Esophagus (tissue), 2 donors: ENCODE results near the gene LSM14B. TPM values are rescaled to one million over a fixed set of nuclear protein-coding genes. Genes with fewer than 3 reads are reported as not detected.
"Not testable (repeated sequence)": the region's sequence is repeated elsewhere in the genome, so short reads cannot be mapped to it uniquely, and the experiment has no call there.

Source experiments
- H3K27ac ChIP-seq, 2 donors: one replicate each; pipeline ENCODE4 v1.5.1; 2013; ENCODE audit warnings: low read depth in 2 of 2, mild to moderate bottlenecking in 2 of 2, inconsistent platforms in 1 of 2, low read length in 1 of 2, moderate library complexity in 1 of 2
- H3K27me3 ChIP-seq, 2 donors: one replicate each; pipeline ENCODE4 v1.6.1; 2013; ENCODE audit warnings: low read length in 2 of 2, control low read depth in 1 of 2, mild to moderate bottlenecking in 1 of 2; ENCODE audit not compliant: insufficient read depth in 2 of 2, control insufficient read depth in 1 of 2
- H3K36me3 ChIP-seq, 2 donors: one replicate each; pipeline ENCODE4 v1.6.1; 2013; ENCODE audit warnings: low read length in 1 of 2; ENCODE audit not compliant: control insufficient read depth in 2 of 2, insufficient read depth in 2 of 2
- H3K4me1 ChIP-seq, 2 donors: one replicate each; pipeline ENCODE4 v1.6.1; 2013; ENCODE audit warnings: low read length in 1 of 2; ENCODE audit not compliant: control insufficient read depth in 2 of 2, insufficient read depth in 2 of 2
- H3K4me3 ChIP-seq, 2 donors: one replicate each; pipeline ENCODE4 v1.5.1; 2013; ENCODE audit warnings: low read length in 2 of 2, mild to moderate bottlenecking in 2 of 2, low read depth in 1 of 2, moderate library complexity in 1 of 2
- H3K9me3 ChIP-seq, 2 donors: one replicate each; pipeline ENCODE4 v1.6.1; 2013; ENCODE audit warnings: mild to moderate bottlenecking in 2 of 2, low read depth in 1 of 2, low read length in 1 of 2, moderate library complexity in 1 of 2; ENCODE audit not compliant: control insufficient read depth in 2 of 2, insufficient read depth in 1 of 2
- WGBS, 2 donors: extraction: QIAGEN DNeasy Blood & Tissue Kit; methylation state at CpG; one replicate each; pipeline ENCODE4 v1.1.7; 2013; 5-methylcytosine and 5-hydroxymethylcytosine counted together
- polyA plus RNA-seq, 2 donors: library from polyadenylated mRNA; stranded (reverse); fragments of 200-250 nt; gene quantifications; one replicate each; pipeline ENCODE4 v1.2.3, GENCODE V29; 2013
- donor health status: healthy with polysubstance abuse.
- donor health status: Bipolar disorder and iron deficiency.

Gene LSM14B
- polyA plus RNA-seq, 2 donors = 12.3 to 20.2 TPM

DNA sequence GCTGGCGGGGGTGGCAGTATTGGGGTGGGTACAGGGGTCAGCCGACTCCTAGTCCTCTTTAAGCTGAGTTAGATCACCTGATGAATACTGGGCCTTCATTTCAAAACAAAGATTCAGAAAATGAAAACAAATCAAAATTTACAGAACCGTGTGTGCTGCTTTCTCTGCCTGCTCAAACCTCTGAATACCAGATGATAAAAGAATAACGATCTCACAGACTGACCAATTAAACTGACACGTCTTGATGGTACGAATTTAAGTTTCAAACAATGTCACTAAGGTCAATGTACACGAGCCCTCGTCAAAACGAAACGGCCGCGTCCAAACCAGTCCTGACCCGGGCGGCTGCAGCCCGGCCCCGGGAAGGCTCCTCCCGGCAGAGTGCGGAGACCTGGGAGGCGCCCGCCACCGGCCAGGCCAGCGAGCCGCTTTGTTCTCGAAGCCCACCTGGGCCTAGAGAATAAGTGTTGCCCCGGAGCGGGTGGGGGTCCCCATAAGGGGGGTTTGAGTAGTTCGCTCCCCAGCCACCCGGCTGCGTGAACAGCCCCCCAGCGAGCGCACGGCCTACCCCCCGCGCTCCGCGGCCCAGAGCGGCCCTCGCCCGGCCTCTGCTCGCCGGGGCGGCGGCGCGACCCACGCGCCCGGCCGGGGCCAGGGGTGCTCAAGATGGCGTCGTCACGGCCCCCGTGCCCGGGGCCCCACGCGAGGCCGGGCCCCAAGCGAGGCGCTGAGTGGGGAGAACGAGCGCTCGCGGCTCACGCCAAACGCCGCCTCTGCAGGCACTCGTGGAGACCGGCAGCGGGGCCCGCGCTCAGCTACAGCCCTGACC lies 20.2 kb downstream of the LSM14B start:
- H3K27me3 ChIP-seq = no peaks in the 10 kb centered on the region
- peaks cover 6 to 23% of the 10 kb centered on the region in 2 donors for H3K4me1 ChIP-seq
- 0 to 1% methylated on average over 42 to 71 of the region's 71 CpGs for WGBS, 2 donors
- peak overlapping the region; percentile 98 to 99 for H3K27ac ChIP-seq
- H3K36me3 ChIP-seq = peaks cover 14 to 30% of the 10 kb centered on the region in 2 donors
- no peaks in the 10 kb centered on the region for H3K9me3 ChIP-seq
- peak overlapping the region; percentile 83 to 98 for H3K4me3 ChIP-seq

- WGBS, 2 donors = 1% methylated on average over 54 to 148 of the region's 148 CpGs
- Histone ChIP-seq H3K27me3 (no peaks in the 10 kb centered on the region), H3K9me3 (no peaks in the 10 kb centered on the region), H3K27ac (peak within 1 kb of the TSS; percentile 98 to 99), H3K4me1 (peaks cover 6 to 23% of the 10 kb centered on the region in 2 donors), H3K4me3 (peak within 1 kb of the TSS; percentile 83 to 98), H3K36me3 (peaks cover 9 to 22% of the 10 kb centered on the region in 2 donors)
Measured at GRCh38 chr20:62143081-62143956, 21.0 kb downstream of the LSM14B start, which contains the start of the genes PSMA7 and SS18L1. TSS of gene PSMA7 (minus strand) at chr20:62143394. CDS start at chr20:62143303, 91 bp downstream. TSS of gene SS18L1 (plus strand) at chr20:62143769. CDS start at chr20:62143821, 52 bp downstream.

- Histone ChIP-seq H3K4me3 (peak overlapping the region; percentile 83 to 98), H3K27me3 (no peaks in the 10 kb centered on the region), H3K9me3 (no peaks in the 10 kb centered on the region), H3K36me3 (peaks cover 6 to 14% of the 10 kb centered on the region in 2 donors), H3K27ac (peak overlapping the region; percentile 97 to 99), H3K4me1 (peaks cover 7 to 31% of the 10 kb centered on the region in 2 donors)
- 1% methylated on average over 58 to 104 of the region's 104 CpGs for WGBS, 2 donors
Measured at GRCh38 chr20:62143957-62144825, 21.9 kb downstream of the LSM14B start.

DNA sequence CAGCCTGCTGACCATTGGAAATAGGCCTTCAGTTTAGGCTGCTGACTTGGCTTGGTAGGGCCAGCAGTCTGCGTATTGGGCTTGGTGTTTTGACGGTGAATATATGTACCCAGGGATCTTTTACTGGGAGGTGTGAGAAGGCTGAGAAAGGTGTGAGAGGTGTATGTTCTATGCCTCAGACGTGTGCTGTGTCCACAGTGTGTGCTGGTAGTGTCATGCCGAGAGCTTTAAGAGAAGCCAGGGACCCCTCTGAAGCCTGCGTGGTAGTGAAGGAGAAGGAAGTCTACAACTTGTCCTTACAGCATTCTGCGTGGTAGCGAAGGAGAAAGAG lies 23.4 kb downstream of the LSM14B start:
- peaks cover 0 to 7% of the 10 kb centered on the region in 2 donors for H3K36me3 ChIP-seq
- peaks cover 8 to 40% of the 10 kb centered on the region in 2 donors for H3K4me1 ChIP-seq
- 93 to 96% methylated on average over 7 of the region's 7 CpGs for WGBS, 2 donors
- no peak overlapping the region for H3K27ac ChIP-seq
- H3K27me3 ChIP-seq = no peaks in the 10 kb centered on the region
- H3K9me3 ChIP-seq = no peaks in the 10 kb centered on the region
- H3K4me3 ChIP-seq = no peak overlapping the region

- H3K27me3 ChIP-seq = no peaks in the 10 kb centered on the region
- H3K27ac ChIP-seq = no peak overlapping the region
- no peak overlapping the region for H3K4me3 ChIP-seq
- no peaks in the 10 kb centered on the region for H3K9me3 ChIP-seq
- H3K4me1 ChIP-seq = peaks cover 5 to 35% of the 10 kb centered on the region in 2 donors
- H3K36me3 ChIP-seq = peaks cover 0 to 7% of the 10 kb centered on the region in 2 donors
- WGBS, 2 donors = 91 to 92% methylated on average over 22 of the region's 22 CpGs
Measured at GRCh38 chr20:62146019-62146755, 23.9 kb downstream of the LSM14B start.

DNA sequence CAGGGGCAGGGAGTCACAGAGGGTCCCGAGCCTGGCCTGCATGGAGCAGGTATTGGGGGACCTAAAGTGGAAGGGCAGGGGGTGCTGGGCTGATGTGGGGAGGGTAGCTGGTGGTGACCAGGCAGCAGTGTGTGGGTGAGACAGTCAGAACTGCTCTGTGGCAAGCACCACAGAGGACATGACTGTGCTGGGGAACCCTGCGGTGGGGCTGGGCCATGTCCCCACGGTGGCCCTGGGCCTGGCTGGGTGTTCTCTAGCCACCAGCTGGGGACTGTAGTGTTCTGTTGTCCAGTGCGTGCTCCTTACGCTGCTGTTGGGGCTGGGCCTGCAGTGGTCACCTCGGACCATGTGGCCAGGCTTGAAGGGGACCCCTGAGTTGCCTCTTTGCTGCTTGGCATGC lies 24.9 kb downstream of the LSM14B start:
- WGBS, 2 donors = 97 to 99% methylated on average over 6 of the region's 6 CpGs
- H3K4me1 ChIP-seq = peaks cover 4 to 31% of the 10 kb centered on the region in 2 donors

DNA sequence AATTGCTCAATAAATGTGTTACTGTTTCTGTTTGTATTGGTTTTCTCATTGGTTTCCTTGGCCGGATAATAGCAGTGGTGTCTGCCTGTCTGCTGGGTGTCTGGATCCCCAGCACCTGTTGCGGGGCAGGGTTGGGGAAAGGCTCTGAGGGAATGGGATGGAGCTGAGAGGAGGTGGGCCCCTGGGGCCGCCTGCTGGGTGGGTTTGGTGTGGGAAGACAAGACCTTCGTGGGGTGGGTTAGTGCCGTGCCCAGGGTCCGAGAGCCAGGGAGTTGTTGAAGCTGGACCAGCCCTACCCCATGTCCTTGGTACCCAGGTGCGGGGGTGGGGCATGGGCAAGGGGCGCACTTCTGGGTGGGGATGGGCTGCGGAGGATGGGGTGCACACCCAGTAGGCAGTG lies 25.3 kb downstream of the LSM14B start:
- H3K9me3 ChIP-seq = no peaks in the 10 kb centered on the region
- peaks cover 0 to 7% of the 10 kb centered on the region in 2 donors for H3K36me3 ChIP-seq
- H3K27ac ChIP-seq = no peak overlapping the region
- no peak overlapping the region for H3K4me3 ChIP-seq
- no peaks in the 10 kb centered on the region for H3K27me3 ChIP-seq
- WGBS, 2 donors = 95 to 96% methylated on average over 9 of the region's 9 CpGs
- H3K4me1 ChIP-seq = peaks cover 4 to 31% of the 10 kb centered on the region in 2 donors

More for the DNA sequence above, 24.9 kb downstream of the LSM14B start:
- Histone ChIP-seq H3K9me3 (no peaks in the 10 kb centered on the region), H3K27ac (no peak overlapping the region), H3K4me3 (no peak overlapping the region), H3K27me3 (no peaks in the 10 kb centered on the region), H3K36me3 (peaks cover 0 to 7% of the 10 kb centered on the region in 2 donors)

DNA sequence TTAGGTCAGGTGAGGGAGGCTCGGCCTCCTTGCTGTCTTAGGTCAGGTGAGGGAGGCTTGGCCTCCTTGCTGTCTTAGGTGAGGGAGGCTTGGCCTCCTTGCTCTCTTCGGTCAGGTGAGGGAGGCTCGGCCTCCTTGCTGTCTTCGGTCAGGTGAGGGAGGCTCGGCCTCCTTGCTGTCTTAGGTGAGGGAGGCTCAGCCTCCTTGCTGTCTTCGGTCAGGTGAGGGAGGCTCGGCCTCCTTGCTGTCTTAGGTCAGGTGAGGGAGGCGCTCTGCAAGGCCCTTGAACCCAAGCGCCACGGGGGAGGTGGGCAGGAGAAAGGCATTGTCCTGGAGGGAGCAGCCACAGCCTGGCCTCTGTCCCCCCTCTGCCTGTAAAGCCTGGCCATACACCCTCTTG lies 26.1 kb downstream of the LSM14B start:
- not testable (repeated sequence) for H3K27ac ChIP-seq, H3K9me3 ChIP-seq, H3K4me3 ChIP-seq, H3K36me3 ChIP-seq, H3K27me3 ChIP-seq
- 94 to 95% methylated on average over 10 of the region's 10 CpGs for WGBS, 2 donors
- H3K4me1 ChIP-seq = peaks cover 4 to 31% of the 10 kb centered on the region in 2 donors
